ENCODE measurements around the gene PNMA3.
"Not testable (repeated sequence)": the region's sequence is repeated elsewhere in the genome, so short reads cannot be mapped to it uniquely, and the experiment has no call there.

DNA sequence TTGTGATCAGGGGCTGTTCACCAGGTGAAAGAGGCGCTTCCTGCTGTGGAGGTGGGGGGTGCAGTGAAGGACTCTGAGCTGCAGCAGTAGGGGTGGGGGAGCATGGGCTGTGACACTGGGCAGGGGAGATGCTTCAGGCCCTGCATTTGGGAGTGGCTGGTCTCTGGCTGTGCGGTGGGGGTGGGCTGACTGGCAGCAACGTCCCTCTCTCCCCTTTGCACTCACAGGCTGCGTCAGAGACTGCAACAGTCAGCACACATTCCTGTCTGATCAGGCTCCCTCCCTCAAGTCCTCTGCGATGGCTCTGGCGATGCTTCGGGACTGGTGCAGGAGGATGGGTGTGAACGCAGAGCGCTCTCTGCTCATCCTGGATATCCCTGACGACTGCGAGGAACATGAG lies 27.8 kb upstream of the PNMA3 start:
- TF ChIP-seq, protein P1, sequence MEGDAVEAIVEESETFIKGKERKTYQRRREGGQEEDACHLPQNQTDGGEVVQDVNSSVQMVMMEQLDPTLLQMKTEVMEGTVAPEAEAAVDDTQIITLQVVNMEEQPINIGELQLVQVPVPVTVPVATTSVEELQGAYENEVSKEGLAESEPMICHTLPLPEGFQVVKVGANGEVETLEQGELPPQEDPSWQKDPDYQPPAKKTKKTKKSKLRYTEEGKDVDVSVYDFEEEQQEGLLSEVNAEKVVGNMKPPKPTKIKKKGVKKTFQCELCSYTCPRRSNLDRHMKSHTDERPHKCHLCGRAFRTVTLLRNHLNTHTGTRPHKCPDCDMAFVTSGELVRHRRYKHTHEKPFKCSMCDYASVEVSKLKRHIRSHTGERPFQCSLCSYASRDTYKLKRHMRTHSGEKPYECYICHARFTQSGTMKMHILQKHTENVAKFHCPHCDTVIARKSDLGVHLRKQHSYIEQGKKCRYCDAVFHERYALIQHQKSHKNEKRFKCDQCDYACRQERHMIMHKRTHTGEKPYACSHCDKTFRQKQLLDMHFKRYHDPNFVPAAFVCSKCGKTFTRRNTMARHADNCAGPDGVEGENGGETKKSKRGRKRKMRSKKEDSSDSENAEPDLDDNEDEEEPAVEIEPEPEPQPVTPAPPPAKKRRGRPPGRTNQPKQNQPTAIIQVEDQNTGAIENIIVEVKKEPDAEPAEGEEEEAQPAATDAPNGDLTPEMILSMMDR (IDR thresholded peaks at IDR 0.05), result not testable (repeated sequence)
- TF ChIP-seq POLR2A (IDR thresholded peaks at IDR 0.05), result not testable (repeated sequence)

Measured in lower leg skin (tissue), 3 donors.